ENCODE results near the gene PVALEF. TPM values are rescaled to one million over a fixed set of nuclear protein-coding genes. Genes with fewer than 3 reads are reported as not detected.

The PVALEF gene
- total RNA-seq, 4 donors from 2014 or later: not detected

DNA sequence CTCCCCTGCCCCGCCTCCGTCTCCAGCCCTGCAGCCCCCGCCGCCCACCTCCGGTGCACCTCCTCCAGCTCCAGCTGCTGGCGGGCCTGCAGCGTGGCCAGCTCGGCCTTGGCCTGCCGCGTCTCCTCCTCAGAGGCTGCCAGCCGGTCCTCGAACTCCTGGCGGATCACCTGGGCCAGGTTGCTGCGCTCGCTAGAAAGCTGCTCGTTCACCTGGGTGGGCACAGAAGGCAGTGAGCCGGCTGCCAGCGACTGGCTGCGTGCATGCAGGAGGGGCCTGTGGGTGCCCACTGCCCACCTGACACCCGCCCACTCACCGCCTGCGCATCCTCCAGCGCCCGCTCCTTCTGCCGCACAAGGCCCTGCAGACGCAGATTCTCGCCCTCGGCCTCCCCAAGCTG is 25.3 kb downstream of the PVALEF start:
- no peak overlapping the region for H3K27ac ChIP-seq
- TF ChIP-seq POLR2A (IDR thresholded peaks at IDR 0.05): no peak
- no peak for TF ChIP-seq POLR2AphosphoS5 (IDR thresholded peaks at IDR 0.05)
- no peak for TF ChIP-seq EP300 (IDR thresholded peaks at IDR 0.05)
- TF ChIP-seq, protein P1, sequence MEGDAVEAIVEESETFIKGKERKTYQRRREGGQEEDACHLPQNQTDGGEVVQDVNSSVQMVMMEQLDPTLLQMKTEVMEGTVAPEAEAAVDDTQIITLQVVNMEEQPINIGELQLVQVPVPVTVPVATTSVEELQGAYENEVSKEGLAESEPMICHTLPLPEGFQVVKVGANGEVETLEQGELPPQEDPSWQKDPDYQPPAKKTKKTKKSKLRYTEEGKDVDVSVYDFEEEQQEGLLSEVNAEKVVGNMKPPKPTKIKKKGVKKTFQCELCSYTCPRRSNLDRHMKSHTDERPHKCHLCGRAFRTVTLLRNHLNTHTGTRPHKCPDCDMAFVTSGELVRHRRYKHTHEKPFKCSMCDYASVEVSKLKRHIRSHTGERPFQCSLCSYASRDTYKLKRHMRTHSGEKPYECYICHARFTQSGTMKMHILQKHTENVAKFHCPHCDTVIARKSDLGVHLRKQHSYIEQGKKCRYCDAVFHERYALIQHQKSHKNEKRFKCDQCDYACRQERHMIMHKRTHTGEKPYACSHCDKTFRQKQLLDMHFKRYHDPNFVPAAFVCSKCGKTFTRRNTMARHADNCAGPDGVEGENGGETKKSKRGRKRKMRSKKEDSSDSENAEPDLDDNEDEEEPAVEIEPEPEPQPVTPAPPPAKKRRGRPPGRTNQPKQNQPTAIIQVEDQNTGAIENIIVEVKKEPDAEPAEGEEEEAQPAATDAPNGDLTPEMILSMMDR (IDR thresholded peaks at IDR 0.05): no peak
- no peak overlapping the region for H3K4me3 ChIP-seq
- no peaks in the 10 kb centered on the region for H3K9me3 ChIP-seq
- no peaks in the 10 kb centered on the region for H3K27me3 ChIP-seq
- ATAC-seq: no peak
- peaks cover 0 to 56% of the 10 kb centered on the region in 2 donors for H3K36me3 ChIP-seq
- WGBS, 2 donors (ENCODE audit: low coverage in 1 of 2): 98 to 100% methylated on average over 4 to 8 of the region's 28 CpGs
- no peaks in the 10 kb centered on the region for H3K4me1 ChIP-seq

DNA sequence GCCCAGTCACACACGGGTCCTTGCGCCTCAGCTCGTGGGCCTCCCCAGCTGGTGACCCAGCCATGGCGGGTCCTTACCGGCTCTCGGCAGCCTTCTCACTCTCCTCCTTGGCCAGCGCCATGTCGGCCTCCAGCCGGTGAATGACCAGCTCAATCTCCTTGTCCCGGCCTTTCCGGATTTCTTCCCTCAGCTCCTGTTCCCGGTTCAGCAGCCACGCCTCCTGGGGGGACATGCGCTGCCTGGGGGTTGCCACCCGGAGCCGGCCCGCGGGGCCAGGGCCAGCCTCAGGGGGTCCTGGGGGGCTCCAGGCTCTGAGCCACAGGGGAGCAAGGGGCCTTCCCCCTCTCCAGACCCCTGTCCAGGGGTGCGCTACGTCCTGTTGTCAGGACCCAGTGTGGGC is 25.8 kb downstream of the PVALEF start:
- Histone ChIP-seq H3K4me1 (no peaks in the 10 kb centered on the region), H3K27ac (no peak overlapping the region), H3K36me3 (peaks cover 0 to 61% of the 10 kb centered on the region in 2 donors), H3K27me3 (no peaks in the 10 kb centered on the region), H3K9me3 (no peaks in the 10 kb centered on the region), H3K4me3 (no peak overlapping the region)
- ATAC-seq: no peak
- 81% methylated on average over 5 of the region's 20 CpGs; no CpG with 5 or more reads in 1 of the 2 donors for WGBS, 2 donors (ENCODE audit: low coverage in 1 of 2)
- TF ChIP-seq, protein P1 (IDR thresholded peaks at IDR 0.05): no peak
- TF ChIP-seq POLR2A (IDR thresholded peaks at IDR 0.05): no peak
- TF ChIP-seq POLR2AphosphoS5 (IDR thresholded peaks at IDR 0.05): no peak
- TF ChIP-seq EP300 (IDR thresholded peaks at IDR 0.05): no peak

DNA sequence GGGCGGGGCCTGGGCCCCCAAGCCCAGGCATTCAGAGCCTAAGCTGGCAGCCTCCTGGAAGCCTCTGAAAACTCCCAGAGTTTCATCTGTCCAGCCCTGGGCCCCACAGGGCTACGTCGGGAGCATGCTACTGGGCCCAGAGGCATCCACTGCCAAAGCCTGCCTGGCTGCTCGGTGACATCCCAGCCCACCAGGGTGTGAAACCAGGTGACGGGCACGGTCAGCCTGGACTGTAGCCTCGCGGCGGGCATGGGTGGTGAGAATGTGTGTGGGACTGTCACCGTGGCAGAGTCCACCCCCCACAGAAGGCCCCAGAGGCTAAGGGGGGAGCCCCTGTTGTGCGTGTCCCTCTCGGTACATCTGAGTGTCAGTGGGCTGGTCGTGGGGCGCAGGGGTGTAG is 26.3 kb downstream of the PVALEF start:
- no peak for TF ChIP-seq POLR2A (IDR thresholded peaks at IDR 0.05)
- TF ChIP-seq, protein P1 (IDR thresholded peaks at IDR 0.05): no peak
- no peak for TF ChIP-seq EP300 (IDR thresholded peaks at IDR 0.05)
- TF ChIP-seq POLR2AphosphoS5 (IDR thresholded peaks at IDR 0.05): no peak
- H3K9me3 ChIP-seq: no peaks in the 10 kb centered on the region
- no peaks in the 10 kb centered on the region for H3K27me3 ChIP-seq
- no peaks in the 10 kb centered on the region for H3K4me1 ChIP-seq
- no CpG with 5 or more reads among the region's 14 CpGs for WGBS, 2 donors (ENCODE audit: low coverage in 1 of 2)
- H3K36me3 ChIP-seq: peaks cover 0 to 66% of the 10 kb centered on the region in 2 donors
- no peak overlapping the region for H3K27ac ChIP-seq
- no peak overlapping the region for H3K4me3 ChIP-seq
- ATAC-seq: no peak

DNA sequence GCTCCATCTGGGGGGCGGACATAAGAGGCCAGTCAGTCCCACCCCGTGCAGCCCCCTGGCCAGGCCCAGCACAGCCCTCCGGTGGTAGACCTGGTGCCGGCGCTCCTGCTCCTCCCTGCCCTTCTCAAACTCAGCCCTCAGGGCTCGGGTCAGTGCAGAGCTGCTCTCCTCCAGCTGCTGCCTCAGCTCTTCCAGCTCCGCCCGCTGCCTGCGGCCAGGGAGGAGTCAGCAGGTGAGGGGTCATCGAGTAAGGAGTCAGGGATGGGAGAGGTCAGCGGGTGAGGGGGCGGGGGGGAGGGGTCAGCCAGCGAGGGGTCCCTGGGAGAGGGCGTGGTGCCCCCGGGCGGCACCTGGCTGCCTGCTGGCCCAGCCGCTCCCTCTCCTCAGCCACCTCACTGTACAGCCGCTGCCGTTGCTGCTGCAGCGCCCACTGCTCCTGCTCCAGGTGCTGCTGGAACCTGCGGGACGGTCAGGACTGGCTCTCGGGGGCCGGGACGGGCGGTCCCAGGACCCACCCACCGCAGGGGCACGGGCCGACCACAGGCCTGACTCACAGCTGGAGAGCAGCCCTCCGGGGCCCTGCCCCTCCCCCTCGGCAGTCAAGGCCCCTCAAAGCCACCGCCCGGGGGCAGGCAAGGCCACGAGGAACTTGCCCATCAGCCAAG is 27.2 kb downstream of the PVALEF start:
- Histone ChIP-seq H3K9me3 (no peaks in the 10 kb centered on the region), H3K27ac (no peak overlapping the region), H3K27me3 (no peaks in the 10 kb centered on the region), H3K36me3 (peaks cover 0 to 75% of the 10 kb centered on the region in 2 donors), H3K4me3 (no peak overlapping the region), H3K4me1 (peaks cover 0 to 3% (median 0%) of the 10 kb centered on the region in 3 donors)
- TF ChIP-seq, protein P1 (IDR thresholded peaks at IDR 0.05): no peak
- TF ChIP-seq POLR2AphosphoS5 (IDR thresholded peaks at IDR 0.05) (no peak), POLR2A (IDR thresholded peaks at IDR 0.05) (no peak), EP300 (IDR thresholded peaks at IDR 0.05) (no peak)
- no peak for ATAC-seq
- WGBS, 2 donors (ENCODE audit: low coverage in 1 of 2): no CpG with 5 or more reads among the region's 34 CpGs

- no peak overlapping the region for H3K4me3 ChIP-seq
- peaks cover 0 to 80% of the 10 kb centered on the region in 2 donors for H3K36me3 ChIP-seq
- H3K27ac ChIP-seq: no peak overlapping the region
- no CpG with 5 or more reads among the region's 17 CpGs for WGBS, 2 donors (ENCODE audit: low coverage in 1 of 2)
- no peak for TF ChIP-seq POLR2AphosphoS5 (IDR thresholded peaks at IDR 0.05)
- TF ChIP-seq EP300 (IDR thresholded peaks at IDR 0.05): no peak
- TF ChIP-seq, protein P1 (IDR thresholded peaks at IDR 0.05): no peak
- TF ChIP-seq POLR2A (IDR thresholded peaks at IDR 0.05): no peak
- no peak for ATAC-seq
- H3K9me3 ChIP-seq: no peaks in the 10 kb centered on the region
- H3K27me3 ChIP-seq: no peaks in the 10 kb centered on the region
- peaks cover 0 to 4% (median 0%) of the 10 kb centered on the region in 3 donors for H3K4me1 ChIP-seq
These were observed 27.7 kb downstream of the PVALEF start for GRCh38 chr17:81193051-81193410.

Data from gastroesophageal sphincter (tissue), 4 donors.